ENCODE data around the gene TMEM254.

The TMEM254 gene

GRCh38 chr10:80100116-80100515 is 21.7 kb downstream of the TMEM254 start:
- no peak overlapping the region for H3K4me3 ChIP-seq (ENCODE audit: low read depth, low read length)
- TF ChIP-seq CTCF (IDR thresholded peaks at IDR 0.05; ENCODE audit: low read depth, low read length, missing control alignments), result no peak
- DNase-seq (ENCODE audit: low read depth), result no peak
- in situ Hi-C loops (cut with HindIII; ENCODE audit: low sequenced_read_pairs), result no loop called here

DNA sequence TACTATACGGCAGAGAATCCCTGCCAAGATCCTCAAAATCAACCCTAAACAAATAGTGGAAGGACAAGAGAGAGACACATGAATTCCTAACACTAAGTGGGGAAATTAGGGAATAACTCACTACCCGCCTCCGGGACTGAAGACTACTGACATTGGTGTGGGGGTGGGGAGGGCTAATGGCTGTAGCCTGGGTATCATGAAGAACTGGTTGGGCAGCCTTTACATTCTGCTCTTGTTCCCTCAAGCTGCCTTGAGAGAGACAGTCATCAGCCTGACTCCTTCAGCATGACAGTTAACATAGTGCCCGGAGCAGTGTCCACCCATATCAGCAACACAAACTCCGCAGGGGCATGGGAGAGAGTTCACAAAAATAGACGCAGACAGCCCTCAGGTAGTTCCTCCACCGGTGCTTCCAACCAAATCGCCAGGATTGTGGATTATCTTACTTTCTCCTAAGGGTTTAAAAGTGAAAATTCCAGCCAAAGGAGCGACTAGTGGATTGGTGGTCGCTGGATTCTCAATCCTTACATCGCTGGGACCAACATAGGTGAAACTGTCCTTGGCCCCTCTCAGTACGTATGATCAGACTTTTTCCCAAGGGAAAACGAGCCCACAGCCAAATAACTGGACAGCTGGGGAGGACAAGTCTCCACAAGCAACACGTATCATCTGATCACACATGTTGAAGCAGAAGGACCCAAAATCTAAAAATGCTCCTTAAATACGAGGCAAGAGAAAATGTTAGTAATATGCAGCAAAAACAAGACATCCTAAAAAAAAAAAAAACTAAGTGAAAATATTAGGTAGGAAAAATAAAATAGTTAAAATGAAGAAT is 22.6 kb downstream of the TMEM254 start:
- DNase-seq (ENCODE audit: low read depth), result no peak
- in situ Hi-C loops (cut with HindIII; ENCODE audit: low sequenced_read_pairs), result no loop called here
- no peak for TF ChIP-seq CTCF (IDR thresholded peaks at IDR 0.05; ENCODE audit: low read depth, low read length, missing control alignments)
- no peak overlapping the region for H3K4me3 ChIP-seq (ENCODE audit: low read depth, low read length)

DNA sequence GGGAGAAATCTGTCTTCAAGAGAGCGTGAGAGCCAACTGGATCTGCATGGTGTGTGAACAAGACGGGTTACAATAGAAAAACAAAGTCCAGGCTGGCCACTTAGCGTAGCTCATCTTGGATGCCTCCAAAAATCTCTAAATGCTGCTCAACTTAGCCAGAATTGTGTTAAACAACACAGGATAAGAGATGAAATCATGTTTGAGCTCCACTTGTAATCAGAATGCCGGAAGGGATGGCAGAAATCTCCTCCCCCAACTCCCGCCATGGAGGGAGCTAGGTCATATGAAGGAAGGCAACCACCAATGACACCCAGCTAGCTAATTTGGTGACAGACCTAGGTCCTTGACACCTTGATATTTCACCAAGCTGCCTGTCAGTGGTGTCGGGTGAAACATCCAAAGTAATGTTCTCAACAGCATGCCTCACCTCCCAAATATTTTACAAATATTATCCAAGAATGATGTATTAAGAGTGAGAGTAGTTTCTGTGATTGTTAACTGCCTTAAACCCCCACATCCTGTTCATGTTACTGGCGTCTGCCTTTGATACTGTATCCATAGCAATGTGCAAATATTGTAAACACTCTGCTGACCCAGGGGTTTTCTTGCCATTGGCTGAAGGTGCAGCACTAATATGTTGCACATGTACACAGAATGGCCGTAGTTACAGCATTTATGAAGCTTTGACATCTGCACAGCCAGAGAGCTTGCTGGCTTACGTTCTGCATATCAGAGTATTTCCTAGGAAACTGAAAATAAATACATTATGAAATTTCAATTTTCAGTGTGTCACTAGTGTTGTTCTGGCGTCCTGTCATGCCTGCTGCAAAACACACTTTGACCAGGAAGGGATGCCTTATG is 25.8 kb downstream of the TMEM254 start:
- in situ Hi-C loops (cut with HindIII; ENCODE audit: low sequenced_read_pairs), result no loop called here

GRCh38 chr10:80108576-80109239 is 30.2 kb downstream of the TMEM254 start:
- TF ChIP-seq CTCF (IDR thresholded peaks at IDR 0.05; ENCODE audit: low read depth, low read length, missing control alignments), result no peak
- in situ Hi-C loops (cut with HindIII; ENCODE audit: low sequenced_read_pairs), result no loop called here
- no peak for DNase-seq (ENCODE audit: low read depth)
- no peak overlapping the region for H3K4me3 ChIP-seq (ENCODE audit: low read depth, low read length)

More for the DNA sequence above, 25.8 kb downstream of the TMEM254 start:
- no peak for TF ChIP-seq CTCF (IDR thresholded peaks at IDR 0.05; ENCODE audit: low read depth, low read length, missing control alignments)
- DNase-seq (ENCODE audit: low read depth), result peak; percentile 75
- no peak overlapping the region for H3K4me3 ChIP-seq (ENCODE audit: low read depth, low read length)

DNA sequence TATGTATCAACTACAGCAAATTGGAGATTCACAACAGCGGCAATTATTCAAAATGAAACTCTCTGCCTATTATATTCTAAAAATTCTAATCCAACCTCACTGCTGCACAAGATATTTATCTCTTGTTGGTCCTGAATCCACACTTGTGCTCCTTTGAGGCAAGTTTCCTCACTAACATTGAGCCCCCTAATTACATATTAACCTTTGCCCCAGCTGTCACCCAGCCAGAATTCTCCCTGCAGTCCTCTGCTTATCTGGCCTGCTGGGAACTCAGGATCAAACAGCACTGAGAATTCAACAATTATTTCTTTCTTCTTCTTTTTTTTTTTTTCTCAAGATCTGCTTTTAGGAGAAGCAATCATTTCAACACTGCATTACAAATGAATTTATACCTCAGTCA is 32.5 kb downstream of the TMEM254 start:
- TF ChIP-seq CTCF (IDR thresholded peaks at IDR 0.05; ENCODE audit: low read depth, low read length, missing control alignments), result no peak
- no peak for DNase-seq (ENCODE audit: low read depth)
- H3K4me3 ChIP-seq (ENCODE audit: low read depth, low read length), result no peak overlapping the region
- in situ Hi-C loops (cut with HindIII; ENCODE audit: low sequenced_read_pairs), result no loop called here

GRCh38 chr10:80118669-80119068 is 40.2 kb downstream of the TMEM254 start:
- no peak overlapping the region for H3K4me3 ChIP-seq (ENCODE audit: low read depth, low read length)
- TF ChIP-seq CTCF (IDR thresholded peaks at IDR 0.05; ENCODE audit: low read depth, low read length, missing control alignments), result no peak
- no peak for DNase-seq (ENCODE audit: low read depth)
- in situ Hi-C loops (cut with HindIII; ENCODE audit: low sequenced_read_pairs), result no loop called here

Data from astrocyte of the cerebellum (primary cell).